Measurements from ENCODE around the gene CETP. TPM values are rescaled to one million over a fixed set of nuclear protein-coding genes. Genes with fewer than 3 reads are reported as not detected.

Gene CETP
- total and polyA plus RNA-seq, 2 of the 13 experiments (the other 11 are each of a cell fraction or from before 2014, with no cell fraction given): 0.31 to 9.8 TPM

GRCh38 chr16:56946767-56947603 is 14.8 kb upstream of the CETP start (continued):
- TF ChIP-seq ZNF773 (CRISPR knock-in tag; IDR thresholded peaks at IDR 0.05; ENCODE audit: borderline replicate concordance) (no peak), ATRX (CRISPR knock-in tag; IDR thresholded peaks at IDR 0.05; ENCODE audit: borderline replicate concordance) (no peak), FOSL1 (CRISPR knock-in tag; IDR thresholded peaks at IDR 0.05; ENCODE audit: borderline replicate concordance) (no peak), ZBTB3 (CRISPR knock-in tag; IDR thresholded peaks at IDR 0.05; ENCODE audit: borderline replicate concordance, low read depth) (no peak), ZNF589 (CRISPR knock-in tag; conservative IDR thresholded peaks at IDR 0.05) (no peak), RNF2 (conservative IDR thresholded peaks at IDR 0.05; ENCODE audit: low read depth) (no peak), KDM2A (CRISPR knock-in tag; IDR thresholded peaks at IDR 0.05; ENCODE audit: borderline replicate concordance, low read depth) (peak; percentile 53; the same call in 1 of the 2 replicates), ZNF138 (CRISPR knock-in tag; IDR thresholded peaks at IDR 0.05; ENCODE audit: low read depth) (no peak), ATF7 (IDR thresholded peaks at IDR 0.05) (no peak), ATF7 (CRISPR knock-in tag; IDR thresholded peaks at IDR 0.05) (no peak), ZNF563 (CRISPR knock-in tag; IDR thresholded peaks at IDR 0.05) (no peak), CBX5 (CRISPR knock-in tag; IDR thresholded peaks at IDR 0.05; ENCODE audit: borderline replicate concordance) (0 out of 2 replicates have a peak, but pooled peaks have one; percentile 32), ZNF614 (CRISPR knock-in tag; IDR thresholded peaks at IDR 0.05; ENCODE audit: borderline replicate concordance) (no peak), POLR2AphosphoS2 (IDR thresholded peaks at IDR 0.05; ENCODE audit: low read depth, low read length) (peak; percentile 82), RBM22 (optimal IDR thresholded peaks at IDR 0.05; ENCODE audit: low read length) (peak; percentile 99), TCF12 (IDR thresholded peaks at IDR 0.05) (no peak), TCF12 (CRISPR knock-in tag; IDR thresholded peaks at IDR 0.05) (no peak), ZNF660 (CRISPR knock-in tag; IDR thresholded peaks at IDR 0.05; ENCODE audit: borderline replicate concordance, low read depth) (no peak), ATF5 (CRISPR knock-in tag; IDR thresholded peaks at IDR 0.05; ENCODE audit: low read depth) (no peak), CREB3 (CRISPR knock-in tag; IDR thresholded peaks at IDR 0.05) (no peak), ZFP91 (CRISPR knock-in tag; IDR thresholded peaks at IDR 0.05; ENCODE audit: borderline replicate concordance) (0 out of 2 replicates have a peak, but pooled peaks have one; percentile 23), FOXJ3 (CRISPR knock-in tag; IDR thresholded peaks at IDR 0.05; ENCODE audit: borderline replicate concordance) (no peak), TSC22D2 (CRISPR knock-in tag; IDR thresholded peaks at IDR 0.05; ENCODE audit: borderline replicate concordance) (0 out of 2 replicates have a peak, but pooled peaks have one; percentile 15), NFYB (CRISPR knock-in tag; IDR thresholded peaks at IDR 0.05) (no peak), PATZ1 (CRISPR knock-in tag; IDR thresholded peaks at IDR 0.05) (peak; percentile 50; the same call in 1 of the 2 replicates), SSRP1 (CRISPR knock-in tag; IDR thresholded peaks at IDR 0.05) (peak; percentile 86)
